GM21360 (cell line): ENCODE data around the gene PRXL2A.
"Not testable (repeated sequence)": the region's sequence is repeated elsewhere in the genome, so short reads cannot be mapped to it uniquely, and the experiment has no call there.

Source experiments
- ATAC-seq: cut with Tn5 transposase; IDR thresholded peaks from one replicate; pipeline ENCODE4 v1.9.1; 2021; ENCODE audit warnings: mild to moderate bottlenecking, moderate library complexity; ENCODE audit not compliant: unreplicated experiment

Gene PRXL2A, protein sequence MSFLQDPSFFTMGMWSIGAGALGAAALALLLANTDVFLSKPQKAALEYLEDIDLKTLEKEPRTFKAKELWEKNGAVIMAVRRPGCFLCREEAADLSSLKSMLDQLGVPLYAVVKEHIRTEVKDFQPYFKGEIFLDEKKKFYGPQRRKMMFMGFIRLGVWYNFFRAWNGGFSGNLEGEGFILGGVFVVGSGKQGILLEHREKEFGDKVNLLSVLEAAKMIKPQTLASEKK

DNA sequence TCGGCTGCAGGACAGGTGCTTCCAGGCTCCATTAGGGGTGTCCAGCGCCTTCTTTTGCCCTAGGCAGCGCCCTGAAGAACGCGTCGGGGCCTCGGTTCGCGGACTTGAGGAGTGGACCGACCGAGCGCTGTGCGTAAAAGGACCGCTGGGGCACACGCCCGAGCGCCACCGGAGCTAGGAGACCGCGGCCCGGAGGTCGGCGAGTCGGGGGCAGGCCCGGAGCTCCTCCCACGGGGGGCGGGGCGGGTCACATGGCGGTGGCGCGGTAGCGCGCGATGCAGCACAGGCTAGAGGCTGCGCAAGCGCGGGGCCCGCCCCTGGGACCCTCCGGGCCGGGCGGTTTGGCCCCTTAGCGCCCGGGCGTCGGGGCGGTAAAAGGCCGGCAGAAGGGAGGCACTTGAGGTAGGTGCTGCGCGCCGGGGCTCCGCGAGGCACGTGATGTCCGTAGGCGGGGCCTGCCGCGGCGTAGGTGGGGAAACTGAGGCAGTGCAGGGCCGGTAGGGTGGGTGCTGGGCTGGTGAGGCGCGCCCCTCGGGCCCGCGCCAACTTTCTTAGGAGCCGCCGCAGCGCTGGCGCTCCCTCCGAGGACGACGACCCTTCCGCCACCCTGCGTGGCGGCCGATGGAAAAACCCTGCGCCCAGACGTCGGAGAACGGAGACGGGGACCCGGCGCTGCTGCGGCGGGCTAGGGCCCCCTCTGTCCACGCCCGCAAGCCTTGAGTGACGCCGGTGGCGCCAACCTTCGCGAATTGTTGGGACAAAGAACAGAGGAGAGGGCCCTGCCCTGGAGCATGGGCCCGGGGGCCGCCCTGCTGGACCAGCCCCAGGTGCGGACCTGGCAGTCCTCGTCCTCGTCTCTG, at the start of gene PRXL2A:
Gene PRXL2A, plus strand, starts transcription at position 310 of the 860 bp plus-strand sequence. CDS start 11,917 bp downstream, outside the sequence.
- peak; percentile 94 for ATAC-seq

DNA sequence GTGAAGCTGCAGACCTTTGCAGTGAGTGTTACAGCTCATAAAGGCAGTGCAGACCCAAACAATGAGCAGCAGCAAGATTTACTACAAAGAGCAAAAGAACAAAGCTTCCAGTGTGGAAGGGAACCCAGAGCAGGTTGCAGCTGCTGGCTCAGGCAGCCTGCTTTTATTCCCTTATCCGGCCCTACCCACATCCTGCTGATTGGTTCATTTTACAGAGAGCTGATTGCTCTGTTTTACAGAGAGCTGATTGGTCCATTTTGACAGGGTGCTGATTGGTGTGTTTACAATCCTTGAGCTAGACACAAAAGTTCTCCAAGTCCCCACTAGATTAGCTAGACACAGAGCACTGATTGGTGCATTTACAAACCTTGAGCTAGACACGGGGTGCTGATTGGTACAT, 49.4 kb upstream of the PRXL2A start:
- not testable (repeated sequence) for ATAC-seq

DNA sequence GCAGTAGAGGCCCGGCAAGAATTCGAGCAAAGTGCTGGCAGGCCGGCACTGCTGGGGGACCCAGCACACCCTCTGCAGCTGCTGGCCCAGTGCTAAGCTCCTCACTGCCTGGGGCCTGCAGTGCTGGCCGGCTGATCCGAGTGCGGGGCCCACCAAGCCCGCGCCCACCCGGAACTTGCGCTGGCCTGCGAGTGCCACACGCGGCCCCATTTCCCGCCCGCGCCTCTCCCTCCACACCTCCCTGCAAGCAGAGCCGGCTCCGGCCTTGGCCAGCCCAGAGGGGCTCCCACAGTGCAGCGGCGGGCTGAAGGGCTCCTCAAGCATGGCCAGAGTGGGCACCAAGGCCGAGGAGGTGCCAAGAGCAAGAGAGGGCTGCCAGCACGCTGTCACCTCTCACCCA, 48.7 kb upstream of the PRXL2A start:
- no peak for ATAC-seq

DNA sequence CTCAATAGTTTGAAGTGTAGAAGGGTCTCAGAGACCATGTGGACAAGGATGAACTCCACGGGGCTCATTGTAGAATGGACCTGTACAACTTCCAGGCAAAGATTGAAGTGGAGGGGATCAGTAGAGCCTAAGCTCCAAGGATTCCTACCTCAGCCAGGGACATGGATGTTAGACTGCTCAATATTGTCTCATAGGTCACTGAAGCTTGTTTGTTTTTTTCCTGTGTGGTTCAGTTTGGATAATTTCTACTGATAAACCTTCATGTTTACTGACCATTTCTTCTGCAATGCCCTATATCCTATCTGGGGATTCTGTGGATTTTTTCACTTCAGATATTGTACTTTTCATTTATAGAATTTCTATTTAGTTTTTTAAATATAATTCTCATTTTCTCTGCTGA, 42.8 kb upstream of the PRXL2A start:
- no peak for ATAC-seq

DNA sequence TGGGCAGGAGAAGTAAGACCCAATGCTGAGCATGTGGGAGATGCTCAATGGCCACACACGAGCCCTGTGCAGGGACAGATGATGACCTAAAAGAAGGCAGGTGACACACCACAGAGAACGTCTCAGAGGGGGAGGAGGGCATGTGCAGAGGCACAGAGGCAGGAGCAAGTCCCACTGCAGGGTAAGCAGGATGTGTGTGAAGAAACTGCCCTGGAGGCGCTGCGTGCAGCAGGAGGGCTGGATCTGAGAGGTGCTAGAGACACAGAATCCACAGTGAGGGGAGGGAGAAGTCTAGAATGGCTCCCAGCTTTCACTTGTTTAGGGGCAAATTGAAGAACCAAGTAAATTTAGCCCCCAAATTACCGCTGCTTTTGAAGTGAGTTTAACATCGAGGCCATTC, 36.9 kb upstream of the PRXL2A start:
- ATAC-seq = no peak

DNA sequence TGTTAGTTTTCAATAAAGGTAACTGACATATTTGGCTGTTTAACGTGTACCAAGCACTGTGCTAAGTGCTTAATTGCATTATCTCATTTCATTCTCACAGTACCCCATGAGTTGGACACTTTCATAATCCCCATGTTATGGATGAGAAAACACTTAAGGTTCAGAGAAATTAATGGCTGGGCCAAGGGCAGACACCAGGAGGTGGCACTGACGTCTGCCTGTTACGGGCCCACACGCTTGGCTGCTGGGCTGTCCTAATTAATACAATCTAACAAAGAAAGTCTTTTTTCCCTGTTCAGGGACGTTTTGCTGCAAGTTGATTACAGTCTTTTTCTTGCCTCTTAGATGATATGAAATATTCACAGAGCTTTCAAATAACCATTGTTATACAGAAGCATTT, 35.7 kb upstream of the PRXL2A start:
- no peak for ATAC-seq

DNA sequence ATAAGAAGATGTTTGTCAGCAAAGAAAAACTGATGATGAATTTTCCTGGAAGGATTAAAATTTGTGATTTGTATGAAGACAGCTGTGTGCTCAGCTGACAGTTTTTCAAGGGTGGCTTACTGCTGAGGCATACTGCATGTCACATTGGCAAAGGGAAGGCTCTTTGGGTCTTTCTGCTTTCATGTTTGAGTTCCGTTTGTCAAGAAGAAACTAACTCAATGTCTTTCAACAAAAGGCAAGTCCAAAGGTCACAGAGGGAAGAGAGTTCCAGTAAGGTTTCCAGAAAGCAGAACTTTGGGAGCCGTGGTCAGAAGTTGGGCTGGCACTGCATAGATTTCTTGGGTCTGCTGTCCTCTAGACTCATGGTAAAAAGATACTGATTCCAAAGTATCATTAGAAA, 34.8 kb upstream of the PRXL2A start:
- ATAC-seq = no peak

DNA sequence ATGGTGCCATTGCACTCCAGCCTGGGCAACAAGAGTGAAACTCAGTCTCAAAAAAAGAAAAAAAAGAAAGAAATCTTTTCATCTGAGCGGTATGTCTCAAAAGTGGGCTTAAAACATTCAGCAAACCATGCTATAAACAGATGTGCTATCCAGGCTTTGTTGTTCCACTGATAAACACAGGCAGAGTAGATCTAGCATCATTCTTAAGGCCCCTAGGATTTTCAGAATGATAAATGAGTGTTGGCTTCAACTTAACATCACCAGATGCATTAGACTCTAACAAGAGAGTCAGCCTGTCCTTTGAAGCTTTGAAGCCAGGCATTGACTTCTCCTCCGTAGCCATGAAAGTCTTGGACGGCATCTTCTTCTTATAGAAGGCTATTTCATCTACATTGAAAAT, 28.6 kb upstream of the PRXL2A start:
- ATAC-seq = no peak

DNA sequence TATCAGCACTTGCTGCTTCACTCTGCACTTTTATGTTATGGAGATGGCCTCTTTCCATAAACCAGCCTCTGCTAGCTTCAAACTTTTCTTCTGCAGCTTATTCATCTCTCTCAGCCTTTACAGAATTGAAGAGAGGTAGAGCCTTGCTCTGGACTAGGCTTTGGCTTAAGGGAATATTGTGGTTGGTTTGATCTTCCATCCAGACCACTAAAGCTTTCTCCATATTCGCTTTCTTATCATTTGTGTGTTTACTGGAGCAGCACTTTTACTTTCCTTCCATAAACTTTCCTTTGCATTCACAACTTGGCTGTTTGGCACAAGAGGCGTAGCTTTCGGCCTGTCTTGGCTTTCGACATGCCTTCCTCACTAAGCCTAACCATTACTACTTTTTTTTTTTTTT, 28.2 kb upstream of the PRXL2A start:
- no peak for ATAC-seq

DNA sequence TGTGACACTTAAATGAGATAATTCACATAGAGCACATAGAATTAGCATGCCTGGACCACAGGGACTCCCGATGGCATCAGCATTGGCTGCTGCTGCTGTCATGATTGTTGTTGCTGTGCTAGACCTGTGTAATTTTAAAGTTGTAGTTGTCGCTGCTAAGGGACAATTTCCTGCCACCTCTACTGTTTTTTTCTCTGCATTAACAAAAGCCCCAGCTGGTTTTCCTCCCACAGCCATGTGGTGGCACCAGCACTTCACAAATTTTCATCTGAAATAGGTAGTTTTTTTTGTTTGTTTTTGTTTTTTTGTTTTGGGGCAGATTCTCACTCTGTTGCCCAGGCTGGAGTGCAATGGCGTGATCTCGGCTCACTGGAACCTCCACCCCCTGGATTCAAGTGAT, 25.4 kb upstream of the PRXL2A start:
- ATAC-seq = peak; percentile 74

DNA sequence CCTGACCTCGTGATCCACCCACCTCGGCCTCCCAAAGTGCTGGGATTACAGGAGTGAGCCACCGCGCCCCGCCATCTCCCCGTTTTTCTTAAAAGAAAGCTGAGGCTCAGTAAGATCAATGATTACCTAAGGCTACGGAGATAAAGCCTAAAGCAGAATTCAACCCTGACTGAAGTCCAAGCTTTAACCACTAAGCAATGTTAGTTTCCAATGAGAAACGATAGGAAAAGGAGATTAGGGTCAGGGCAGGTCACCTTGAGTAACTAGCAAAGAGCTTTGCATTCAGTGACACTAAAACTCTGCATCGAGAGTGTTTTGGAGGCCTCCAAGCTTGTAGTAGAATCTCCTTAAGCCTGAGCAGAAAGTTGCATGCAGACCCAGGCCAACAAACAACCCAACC, 17.6 kb upstream of the PRXL2A start:
- ATAC-seq = no peak

DNA sequence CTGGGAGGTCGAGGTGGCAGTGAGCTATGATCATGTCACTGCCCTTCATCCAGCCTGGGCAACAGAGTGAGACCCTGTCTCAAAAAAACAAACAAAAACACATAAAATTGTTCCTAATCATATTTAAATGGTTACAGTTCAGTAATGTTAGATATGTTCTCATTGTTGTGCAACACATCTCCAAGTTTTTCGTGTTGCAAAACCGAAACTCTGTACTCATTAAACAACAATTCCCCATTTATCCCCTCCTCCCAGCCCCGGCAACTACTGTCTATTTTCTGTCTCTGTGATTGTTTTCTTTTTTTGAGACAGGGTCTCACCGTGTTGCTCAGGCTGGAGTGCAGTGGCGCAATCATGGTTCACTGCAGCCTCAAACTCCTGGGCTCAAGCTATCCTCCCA, 16.1 kb upstream of the PRXL2A start:
- ATAC-seq = no peak

DNA sequence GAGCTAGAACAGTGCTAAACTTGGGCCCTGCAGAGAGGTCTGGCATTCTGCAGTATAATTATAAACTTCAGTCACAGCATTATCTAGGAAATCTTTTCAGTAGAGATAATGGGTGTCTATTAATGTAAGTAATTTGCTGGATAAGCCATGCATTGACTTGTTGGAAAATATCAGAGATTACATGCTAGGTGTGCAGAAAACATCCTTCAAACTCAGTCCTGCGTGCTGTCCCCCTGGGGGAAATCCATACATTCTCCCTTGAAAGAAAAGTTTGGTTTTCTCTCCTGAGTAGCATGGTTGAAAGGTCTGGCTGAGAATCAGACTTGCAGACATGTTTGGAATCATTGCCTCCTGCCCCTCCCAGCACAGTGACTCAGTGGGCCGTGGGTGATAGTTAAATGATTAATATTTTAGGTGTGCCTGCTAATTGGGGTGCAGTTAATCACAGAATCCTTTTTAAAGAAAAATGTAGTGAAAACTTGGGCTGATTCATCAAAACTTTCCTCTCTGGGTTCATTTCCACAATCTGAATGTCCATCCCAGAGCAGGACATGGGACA, 13.9 kb upstream of the PRXL2A start:
- ATAC-seq = no peak

DNA sequence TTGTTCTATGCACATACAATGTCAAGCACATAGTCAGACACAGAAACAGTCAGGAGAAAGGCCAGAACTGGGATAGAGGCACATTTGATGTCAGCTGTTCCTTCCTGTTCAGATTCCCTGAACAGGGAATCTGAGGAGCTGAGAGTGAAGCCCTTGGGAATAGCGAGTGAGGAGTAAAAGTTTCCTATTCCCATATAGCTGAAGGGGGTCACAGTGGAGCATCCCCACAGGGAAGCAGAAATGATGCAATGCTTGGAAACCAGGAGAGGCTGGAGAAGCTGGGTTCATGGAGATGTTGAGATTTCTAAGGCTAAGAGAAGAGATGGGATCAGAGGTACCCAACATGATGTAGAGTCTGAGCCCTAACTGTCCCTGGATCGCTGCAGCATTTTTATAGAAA, 11.3 kb upstream of the PRXL2A start:
- no peak for ATAC-seq

DNA sequence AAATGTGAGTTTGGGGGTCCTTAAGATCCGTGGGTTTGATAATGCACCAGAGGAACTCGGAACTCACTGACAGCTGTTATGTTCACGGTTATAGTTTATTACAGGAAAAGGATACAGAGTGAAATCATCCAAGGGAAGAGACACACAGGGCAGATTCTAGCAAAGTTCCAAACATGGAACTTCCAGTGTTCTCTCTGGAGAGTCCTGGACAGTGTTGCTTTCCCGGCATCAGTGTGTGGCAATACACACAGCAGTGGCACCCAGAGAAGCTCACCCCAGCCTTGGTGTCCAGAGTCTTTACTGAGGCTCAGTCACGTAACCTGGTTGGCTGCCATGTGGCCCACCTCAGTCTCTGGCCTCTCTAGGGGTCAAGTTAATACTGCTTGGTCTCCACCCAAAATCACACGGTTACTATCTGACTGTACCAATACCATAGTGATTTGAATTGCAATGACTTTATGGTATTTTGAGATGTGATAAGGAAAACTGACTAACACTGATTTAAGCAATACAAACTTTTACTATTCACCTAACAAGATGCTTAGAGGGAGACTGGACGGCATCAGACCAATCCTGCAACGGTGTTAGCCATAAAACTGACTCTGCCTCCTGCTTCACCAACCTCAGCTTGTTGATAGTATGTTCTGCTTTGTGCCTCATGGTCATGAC, 8.1 kb upstream of the PRXL2A start:
- ATAC-seq = no peak

DNA sequence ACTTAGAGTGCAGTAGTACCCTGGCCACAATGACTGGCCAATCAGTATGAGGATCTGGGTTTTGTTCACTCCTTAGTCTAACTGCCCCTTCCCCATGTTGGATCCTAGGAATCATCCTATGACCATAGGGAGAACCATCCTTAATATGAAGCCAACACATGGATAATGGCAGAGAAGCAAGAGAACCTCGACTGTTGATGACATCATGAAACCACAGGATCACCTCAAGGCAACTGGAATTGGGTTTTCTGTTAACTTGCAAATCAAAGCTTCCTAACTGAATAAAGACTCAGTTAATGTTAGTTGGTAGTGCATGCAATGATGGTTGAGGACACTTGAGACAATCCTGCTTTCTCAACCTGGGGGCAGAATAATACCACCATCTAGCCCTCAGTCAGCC, 3.3 kb upstream of the PRXL2A start:
- no peak for ATAC-seq

DNA sequence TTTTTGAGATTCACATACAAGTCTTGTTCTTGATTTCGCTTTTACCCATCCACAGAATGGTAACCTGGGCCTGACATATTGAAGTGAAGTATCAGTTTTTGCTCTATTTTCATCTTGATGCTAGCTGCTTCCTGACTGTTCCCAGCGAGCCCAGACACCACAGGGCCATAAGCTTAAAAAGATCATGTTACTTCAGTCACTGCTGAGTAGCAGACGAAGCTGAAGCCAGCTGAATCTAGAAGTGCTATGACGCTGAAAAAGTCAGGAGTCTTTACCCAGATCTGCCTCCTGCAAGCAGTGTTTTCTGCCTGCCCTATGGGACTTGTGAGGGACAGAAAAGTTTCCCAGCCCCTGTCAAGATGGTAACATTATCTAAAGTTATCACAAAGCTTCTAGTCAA, 2.7 kb upstream of the PRXL2A start:
- ATAC-seq = no peak

DNA sequence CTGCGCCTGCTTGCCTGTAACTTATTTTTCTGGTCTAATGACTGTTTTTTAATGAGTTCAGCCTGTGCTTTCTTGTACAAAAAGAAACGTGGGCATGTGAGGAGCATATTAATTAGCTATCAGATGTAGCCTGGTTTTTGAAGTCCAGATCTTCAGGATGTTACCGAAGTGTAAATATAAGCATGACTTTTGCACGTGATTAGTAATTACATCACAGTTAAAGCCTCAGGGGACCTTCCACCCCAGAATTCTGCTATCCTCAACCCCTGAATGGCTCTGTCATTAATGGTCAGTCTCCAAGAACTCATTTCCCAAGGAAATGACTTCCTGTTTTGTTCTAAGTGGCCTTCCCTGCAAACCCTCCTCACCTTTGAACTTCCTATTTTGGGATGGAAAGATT, 2.1 kb upstream of the PRXL2A start:
- ATAC-seq = no peak

DNA sequence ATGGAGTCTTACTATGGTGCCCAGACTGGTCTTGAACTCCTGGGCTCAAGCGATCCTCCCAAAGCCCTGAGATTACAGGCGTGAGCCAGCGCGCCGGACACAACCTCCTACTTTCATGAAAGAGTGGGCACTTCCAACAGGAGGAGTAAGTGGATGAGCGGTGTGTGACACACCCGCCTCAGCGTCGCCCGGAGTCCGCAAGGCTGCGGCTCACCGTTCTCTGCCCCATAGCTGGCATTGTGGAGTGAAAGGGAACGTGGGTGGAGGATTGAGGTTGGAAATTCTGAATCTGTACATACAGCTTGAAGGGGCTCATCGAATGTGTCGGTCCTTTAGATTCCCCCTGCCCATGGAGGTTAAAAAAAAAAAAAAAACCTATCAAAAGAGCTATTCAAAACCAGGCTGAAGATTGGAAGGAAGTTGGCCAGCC, 524 bp upstream of the PRXL2A start:
- ATAC-seq = peak; percentile 16

DNA sequence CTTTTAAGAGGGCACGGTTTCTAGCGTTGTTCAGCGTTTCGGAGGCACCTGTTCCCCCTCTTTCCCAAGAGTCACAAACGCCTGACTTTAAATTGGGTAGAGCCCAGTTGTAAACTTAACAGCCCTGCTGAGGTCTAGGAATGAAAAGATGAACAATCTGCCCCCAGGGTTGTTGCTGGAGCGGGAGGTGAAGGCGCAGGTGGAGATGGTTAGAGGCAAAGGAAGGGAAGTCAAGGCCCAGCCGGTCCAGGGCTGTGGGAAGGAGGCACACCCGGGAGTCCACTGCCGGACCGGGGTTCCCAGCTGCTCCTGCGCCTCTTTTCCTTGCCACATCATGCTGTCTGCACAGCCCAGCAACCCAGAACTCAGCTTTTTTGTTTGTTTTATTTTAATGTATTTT, 770 bp downstream of the PRXL2A start:
- no peak for ATAC-seq

DNA sequence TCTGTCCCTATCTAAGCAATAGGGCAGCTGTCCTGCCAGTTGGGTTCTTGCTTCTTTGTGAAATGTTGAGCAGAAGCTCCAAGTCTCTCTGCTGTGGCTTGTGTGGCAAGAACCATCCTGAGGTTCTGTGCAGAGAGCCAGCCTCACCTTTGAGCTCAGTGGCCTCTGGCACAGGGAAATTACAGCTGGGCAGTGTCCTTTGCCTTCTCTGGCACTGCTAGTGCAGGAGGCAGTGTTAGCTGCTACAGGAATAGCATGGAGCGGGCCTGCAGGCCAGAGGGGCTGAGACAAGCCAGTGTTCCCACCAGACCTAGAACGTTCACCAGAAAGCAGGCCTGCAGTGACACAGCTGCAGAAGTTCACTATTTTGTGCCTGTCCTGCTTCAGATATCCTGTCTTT, 1.8 kb downstream of the PRXL2A start:
- no peak for ATAC-seq
